GM06990 (cell line): ENCODE results near the gene UBR7.

Experiments
- DNase-seq: peaks from one replicate; pipeline ENCODE4 v3.0.0-alpha.2; 2011; ENCODE audit not compliant: insufficient read length; ENCODE audit errors: extremely low read depth
- H3K27me3 ChIP-seq: replicated peaks from 2 replicates; pipeline ENCODE4 v1.6.0; 2011; ENCODE audit warnings: low read length; ENCODE audit not compliant: control insufficient read depth, insufficient read depth
- H3K36me3 ChIP-seq: 2 replicates; pipeline ENCODE4 v1.5.1; 2011; ENCODE audit warnings: low read length; ENCODE audit not compliant: control insufficient read depth, insufficient read depth
- H3K4me3 ChIP-seq: replicated peaks from 2 replicates; pipeline ENCODE4 v1.5.1; 2011; ENCODE audit warnings: low read depth, mild to moderate bottlenecking, control low read depth, low read length
- TF ChIP-seq, protein P1 (sequence below): IDR thresholded peaks from 2 replicates; pipeline ENCODE4 v1.5.1; 2011; ENCODE audit warnings: low read length, control low read depth, mild to moderate bottlenecking, inconsistent platforms; ENCODE audit not compliant: insufficient read depth, poor library complexity, severe bottlenecking

UBR7 gene

DNA sequence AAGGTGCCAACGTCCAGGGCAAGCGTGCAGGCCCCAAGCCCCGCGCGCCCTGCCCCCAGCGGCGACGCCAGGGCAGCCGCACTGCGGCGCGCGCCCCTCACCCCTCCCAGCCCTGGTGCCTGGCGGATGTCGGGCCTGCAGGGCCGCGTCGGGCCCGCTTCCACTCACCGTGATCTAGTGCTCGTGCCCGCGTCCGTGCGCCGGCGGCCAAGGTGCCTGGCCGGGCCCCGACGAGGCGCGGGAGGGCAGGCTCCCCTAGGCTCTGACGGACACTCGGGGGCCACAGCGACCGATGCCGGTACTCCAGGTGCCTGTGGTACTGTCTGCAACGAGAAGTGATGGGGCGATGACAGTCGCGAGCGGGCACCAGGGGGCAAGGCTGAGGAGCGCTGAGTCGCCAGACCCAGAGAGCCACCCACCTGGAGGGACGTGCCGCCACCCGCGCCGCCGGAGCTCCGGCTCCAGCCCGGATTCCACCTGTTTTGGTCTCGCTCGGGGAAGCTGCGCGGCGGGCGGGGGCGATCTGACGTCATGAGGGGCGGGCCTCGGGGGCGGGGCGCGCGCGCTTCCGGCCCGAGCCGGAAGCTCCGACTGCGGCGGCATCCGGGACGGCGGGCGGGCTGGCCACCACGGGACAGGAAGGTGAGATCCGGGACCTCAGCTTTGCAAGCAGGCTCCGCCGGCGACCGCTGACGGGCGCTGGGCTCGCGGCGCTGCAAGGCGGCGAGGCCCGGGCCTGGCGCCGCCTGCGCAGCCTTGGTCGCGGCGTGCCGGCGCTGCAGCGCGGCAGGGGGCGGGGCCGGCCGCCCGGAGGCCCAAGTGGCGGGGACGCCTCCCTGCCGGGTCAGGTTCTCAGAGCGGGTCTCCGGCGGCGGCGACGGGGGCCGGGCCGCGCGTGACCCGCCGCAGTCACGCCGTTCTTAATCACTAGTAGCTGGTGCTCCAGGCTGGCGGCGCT, 22.4 kb upstream of the UBR7 start, which contains the start of the genes LYSET and MOAP1:
Gene LYSET, plus strand, starts transcription at position 927 of the 958 bp plus-strand sequence. CDS start 89 bp downstream, outside the sequence.
Gene MOAP1, minus strand, starts transcription at position 507 of the 958 bp plus-strand sequence. CDS start 655 bp downstream, outside the sequence.
- H3K4me3 ChIP-seq, result peak within 1 kb of the TSS; percentile 99
- TF ChIP-seq, protein P1, sequence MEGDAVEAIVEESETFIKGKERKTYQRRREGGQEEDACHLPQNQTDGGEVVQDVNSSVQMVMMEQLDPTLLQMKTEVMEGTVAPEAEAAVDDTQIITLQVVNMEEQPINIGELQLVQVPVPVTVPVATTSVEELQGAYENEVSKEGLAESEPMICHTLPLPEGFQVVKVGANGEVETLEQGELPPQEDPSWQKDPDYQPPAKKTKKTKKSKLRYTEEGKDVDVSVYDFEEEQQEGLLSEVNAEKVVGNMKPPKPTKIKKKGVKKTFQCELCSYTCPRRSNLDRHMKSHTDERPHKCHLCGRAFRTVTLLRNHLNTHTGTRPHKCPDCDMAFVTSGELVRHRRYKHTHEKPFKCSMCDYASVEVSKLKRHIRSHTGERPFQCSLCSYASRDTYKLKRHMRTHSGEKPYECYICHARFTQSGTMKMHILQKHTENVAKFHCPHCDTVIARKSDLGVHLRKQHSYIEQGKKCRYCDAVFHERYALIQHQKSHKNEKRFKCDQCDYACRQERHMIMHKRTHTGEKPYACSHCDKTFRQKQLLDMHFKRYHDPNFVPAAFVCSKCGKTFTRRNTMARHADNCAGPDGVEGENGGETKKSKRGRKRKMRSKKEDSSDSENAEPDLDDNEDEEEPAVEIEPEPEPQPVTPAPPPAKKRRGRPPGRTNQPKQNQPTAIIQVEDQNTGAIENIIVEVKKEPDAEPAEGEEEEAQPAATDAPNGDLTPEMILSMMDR, result no peak
- DNase-seq, result peak; percentile 95
- H3K27me3 ChIP-seq, result no peaks in the 10 kb centered on the region
- no peaks in the 10 kb centered on the region; the same call in 1 of the 2 replicates for H3K36me3 ChIP-seq

- no peak for DNase-seq
- H3K36me3 ChIP-seq, result no peaks in the 10 kb centered on the region; the same call in 1 of the 2 replicates
- TF ChIP-seq, protein P1, result no peak
- H3K4me3 ChIP-seq, result peak overlapping the region; percentile 99
- no peaks in the 10 kb centered on the region for H3K27me3 ChIP-seq
Observed at GRCh38 chr14:93185349-93185720, 21.7 kb upstream of the UBR7 start.

DNA sequence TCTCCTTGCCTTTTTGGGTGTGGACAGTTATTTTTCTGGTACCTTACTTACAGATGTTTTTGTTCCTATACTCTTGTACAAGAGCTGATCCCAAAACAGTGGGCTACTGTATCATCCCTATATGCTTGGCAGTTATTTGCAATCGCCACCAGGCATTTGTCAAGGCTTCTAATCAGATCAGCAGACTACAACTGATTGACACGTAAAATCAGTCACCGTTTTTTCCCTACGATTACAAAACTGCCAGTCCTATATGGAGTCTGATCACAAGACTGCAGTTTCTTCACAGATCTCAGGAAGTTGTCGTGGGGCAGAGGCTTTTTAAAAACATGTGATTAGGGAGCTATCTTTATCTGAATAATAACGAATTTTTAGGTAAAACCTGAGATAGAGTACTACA, 20.6 kb upstream of the UBR7 start:
- TF ChIP-seq, protein P1, result no peak
- DNase-seq, result no peak
- H3K36me3 ChIP-seq, result no peaks in the 10 kb centered on the region; the same call in 1 of the 2 replicates
- no peaks in the 10 kb centered on the region for H3K27me3 ChIP-seq
- H3K4me3 ChIP-seq, result no peak overlapping the region

GRCh38 chr14:93186956-93187355, 20.1 kb upstream of the UBR7 start:
- DNase-seq, result no peak
- Histone ChIP-seq H3K27me3 (no peaks in the 10 kb centered on the region), H3K4me3 (no peak overlapping the region), H3K36me3 (no peaks in the 10 kb centered on the region; the same call in 1 of the 2 replicates)
- TF ChIP-seq, protein P1, result no peak

DNA sequence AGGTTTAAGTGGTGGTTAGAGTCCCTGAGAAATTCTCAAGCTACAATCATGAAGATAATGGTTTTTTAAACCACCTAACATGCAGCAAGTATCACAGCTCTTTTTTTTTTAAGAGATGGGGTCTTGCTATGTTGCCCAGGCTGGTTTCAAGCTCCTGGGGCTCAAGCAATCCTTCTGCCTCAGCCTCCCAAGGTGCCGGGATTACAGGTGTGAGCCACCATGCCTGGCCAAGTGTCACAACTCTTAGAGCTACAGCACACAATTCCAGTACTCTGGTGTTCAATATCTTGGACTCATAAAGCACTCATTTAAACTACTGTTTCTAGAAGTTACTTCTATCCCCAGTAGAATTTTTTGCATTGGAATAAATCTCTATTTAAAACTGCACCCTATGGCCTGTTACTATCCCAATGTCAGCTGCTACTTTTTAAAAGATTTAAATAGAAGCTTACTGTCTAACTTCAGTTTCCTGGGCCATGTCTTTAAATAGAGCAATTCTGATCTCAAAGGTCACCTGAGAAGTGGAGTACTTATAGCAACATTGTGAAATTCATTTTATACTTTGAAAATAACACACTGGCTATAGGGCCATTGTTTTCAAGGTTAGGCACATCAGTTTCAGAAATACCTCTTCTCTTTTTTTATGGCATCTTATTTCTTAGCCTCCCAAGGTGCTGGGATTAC, 11.6 kb upstream of the UBR7 start:
- DNase-seq, result no peak
- TF ChIP-seq, protein P1, result no peak
- H3K27me3 ChIP-seq, result no peaks in the 10 kb centered on the region
- H3K36me3 ChIP-seq, result peaks cover 3% of the 10 kb centered on the region
- H3K4me3 ChIP-seq, result no peak overlapping the region
